ENCODE results near the gene NFKB2. TPM values are rescaled to one million over a fixed set of nuclear protein-coding genes. Genes with fewer than 3 reads are reported as not detected.

NFKB2 gene
- total and polyA plus RNA-seq, 2 of the 8 experiments (the other 6 are each of a cell fraction or from before 2014, with no cell fraction given): 20.4 to 31.4 TPM

DNA sequence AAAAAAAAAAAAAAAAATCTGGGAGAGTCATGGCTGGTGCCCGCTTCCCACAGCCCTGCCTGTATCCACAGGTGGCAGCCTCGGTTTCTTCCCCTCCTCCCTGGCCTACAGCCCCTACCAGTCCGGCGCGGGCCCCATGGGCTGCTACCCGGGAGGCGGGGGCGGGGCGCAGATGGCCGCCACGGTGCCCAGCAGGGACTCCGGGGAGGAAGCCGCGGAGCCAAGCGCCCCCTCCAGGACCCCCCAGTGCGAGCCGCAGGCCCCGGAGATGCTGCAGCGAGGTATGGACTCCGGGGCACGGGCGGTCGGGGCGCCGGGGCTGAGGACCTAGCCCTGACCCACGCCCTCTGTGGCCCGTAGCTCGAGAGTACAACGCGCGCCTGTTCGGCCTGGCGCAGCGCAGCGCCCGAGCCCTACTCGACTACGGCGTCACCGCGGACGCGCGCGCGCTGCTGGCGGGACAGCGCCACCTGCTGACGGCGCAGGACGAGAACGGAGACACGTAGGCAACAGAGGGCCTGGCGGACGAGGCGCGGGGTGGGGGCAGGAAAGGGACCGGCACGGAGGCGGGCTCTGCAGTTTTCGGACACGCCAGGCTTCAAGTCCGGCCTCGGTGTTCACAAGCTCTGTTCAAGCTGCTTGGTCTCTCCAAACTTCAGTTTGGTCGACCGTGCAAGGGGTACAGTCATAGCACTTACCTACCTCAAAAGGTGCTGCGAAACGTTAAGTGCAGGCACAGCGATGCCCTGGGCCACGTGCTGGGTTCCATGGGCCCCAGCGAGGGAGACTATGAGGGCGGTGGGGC is 3.9 kb downstream of the NFKB2 start (continued):
- TF ChIP-seq CEBPB (IDR thresholded peaks at IDR 0.05; ENCODE audit: low read depth, low read length): no peak
- TF ChIP-seq CHD7 (IDR thresholded peaks at IDR 0.05; ENCODE audit: insufficient replicate concordance, low read length): no peak
- TF ChIP-seq TAF1 (IDR thresholded peaks at IDR 0.05; ENCODE audit: low read depth, low read length): peak; percentile 66
- TF ChIP-seq RXRA (IDR thresholded peaks at IDR 0.05; ENCODE audit: insufficient read depth, low read depth, low read length): no peak
- no peak for TF ChIP-seq HDAC6 (IDR thresholded peaks at IDR 0.05; ENCODE audit: low read depth, low read length)
- no peak for TF ChIP-seq GTF2F1 (IDR thresholded peaks at IDR 0.05; ENCODE audit: borderline replicate concordance, low read depth, low read length)
- no peak for TF ChIP-seq EGR1 (IDR thresholded peaks at IDR 0.05; ENCODE audit: borderline replicate concordance, low read depth, low read length)
- TF ChIP-seq CBX8 (IDR thresholded peaks at IDR 0.05; ENCODE audit: borderline replicate concordance, low read depth, low read length): no peak
- no peak for TF ChIP-seq SIX5 (IDR thresholded peaks at IDR 0.05; ENCODE audit: low read depth, low read length)
- TF ChIP-seq NANOG (IDR thresholded peaks at IDR 0.05; ENCODE audit: insufficient read depth, low read depth, low read length, poor library complexity, severe bottlenecking): no peak
- no peak for TF ChIP-seq RFX5 (IDR thresholded peaks at IDR 0.05; ENCODE audit: borderline replicate concordance, low read depth, low read length)
